Esophagus squamous epithelium (tissue), 4 donors: ENCODE measurements around the gene GNG8.

Experiments used
- POLR2A ChIP-seq, 4 donors: fragments of 450-650 bp; IDR thresholded peaks; one replicate each; pipeline ENCODE4 v1.6.1; 2017; ENCODE audit warnings: antibody characterized with exemption in 4 of 4, mild to moderate bottlenecking in 4 of 4, moderate library complexity in 3 of 4
- TF ChIP-seq, protein P1 (sequence below), 6 experiments: fragments of 450-650 bp in 4 of 6; fragments of 200-600 bp in 2 of 6; sonication (generic) in 2 of 6; IDR thresholded peaks; one replicate each; pipeline ENCODE4 v1.5.1; 2016 to 2019; ENCODE audit warnings: antibody characterized with exemption in 6 of 6, mild to moderate bottlenecking in 4 of 6, moderate library complexity in 4 of 6

- TF ChIP-seq, protein P1, sequence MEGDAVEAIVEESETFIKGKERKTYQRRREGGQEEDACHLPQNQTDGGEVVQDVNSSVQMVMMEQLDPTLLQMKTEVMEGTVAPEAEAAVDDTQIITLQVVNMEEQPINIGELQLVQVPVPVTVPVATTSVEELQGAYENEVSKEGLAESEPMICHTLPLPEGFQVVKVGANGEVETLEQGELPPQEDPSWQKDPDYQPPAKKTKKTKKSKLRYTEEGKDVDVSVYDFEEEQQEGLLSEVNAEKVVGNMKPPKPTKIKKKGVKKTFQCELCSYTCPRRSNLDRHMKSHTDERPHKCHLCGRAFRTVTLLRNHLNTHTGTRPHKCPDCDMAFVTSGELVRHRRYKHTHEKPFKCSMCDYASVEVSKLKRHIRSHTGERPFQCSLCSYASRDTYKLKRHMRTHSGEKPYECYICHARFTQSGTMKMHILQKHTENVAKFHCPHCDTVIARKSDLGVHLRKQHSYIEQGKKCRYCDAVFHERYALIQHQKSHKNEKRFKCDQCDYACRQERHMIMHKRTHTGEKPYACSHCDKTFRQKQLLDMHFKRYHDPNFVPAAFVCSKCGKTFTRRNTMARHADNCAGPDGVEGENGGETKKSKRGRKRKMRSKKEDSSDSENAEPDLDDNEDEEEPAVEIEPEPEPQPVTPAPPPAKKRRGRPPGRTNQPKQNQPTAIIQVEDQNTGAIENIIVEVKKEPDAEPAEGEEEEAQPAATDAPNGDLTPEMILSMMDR (IDR thresholded peaks at IDR 0.05): no peak
- TF ChIP-seq POLR2A (IDR thresholded peaks at IDR 0.05): no peak
These were observed 38.6 kb upstream of the GNG8 start for GRCh38 chr19:46674416-46675178.
